H1 (cell line): ENCODE measurements around the gene FRMD4A. TPM values are rescaled to one million over a fixed set of nuclear protein-coding genes. Genes with fewer than 3 reads are reported as not detected.

ENCODE experiments used
- CTCF ChIA-PET: fragments of 300-600 bp; sonication (Branson Sonifier 250); formaldehyde crosslinking; loops from one replicate; lab custom pipeline; 2021; ENCODE audit not compliant: partially characterized antibody; lab: Charles Lee
- POLR2A ChIA-PET: fragments of 300-600 bp; sonication (Branson Sonifier 250); formaldehyde crosslinking; loops from one replicate; lab custom pipeline; 2021; ENCODE audit warnings: inconsistent platforms; ENCODE audit not compliant: partially characterized antibody; lab: Charles Lee
- DNase-seq, 2 experiments: peaks; one replicate each; pipeline versions ENCODE4 v3.0.0 to v3.0.0-alpha.2; 2010 to 2022; ENCODE audit warnings: low spot score in 2 of 2, low read depth in 1 of 2, mixed read lengths in 1 of 2
- FAIRE-seq: peaks from 2 replicates; lab custom pipeline; 2011; peaks lifted over from hg19 to GRCh38; lab: Jason Lieb, UNC
- H2AFZ ChIP-seq: 2 replicates; pipeline ENCODE4 v1.8.1; 2012; ENCODE audit warnings: low read length, inconsistent platforms
- H2AK5ac ChIP-seq: 2 replicates; pipeline ENCODE4 v1.6.1; 2013; ENCODE audit warnings: low read depth, low read length
- H2BK120ac ChIP-seq: replicated peaks from 2 replicates; pipeline ENCODE3; 2013; ENCODE audit warnings: low read depth, low read length, inconsistent platforms
- H2BK12ac ChIP-seq: 2 replicates; pipeline ENCODE4 v1.6.1; 2013; ENCODE audit warnings: low read depth, low read length
- H2BK15ac ChIP-seq: 2 replicates; pipeline ENCODE4 v1.6.1; 2013; ENCODE audit warnings: low read length
- H2BK20ac ChIP-seq: 2 replicates; pipeline ENCODE4 v1.6.1; 2013; ENCODE audit warnings: low read length
- H2BK5ac ChIP-seq: 2 replicates; pipeline ENCODE4 v1.6.1; 2013; ENCODE audit warnings: low read depth, low read length
- H3K14ac ChIP-seq: 2 replicates; pipeline ENCODE4 v1.6.1; 2013; ENCODE audit warnings: inconsistent platforms; ENCODE audit not compliant: insufficient read length
- H3K18ac ChIP-seq: 2 replicates; pipeline ENCODE4 v1.6.1; 2013; ENCODE audit warnings: low read length; ENCODE audit errors: extremely low read depth
- H3K23ac ChIP-seq: 2 replicates; pipeline ENCODE4 v1.6.1; 2013; ENCODE audit warnings: inconsistent platforms; ENCODE audit not compliant: insufficient read length
- H3K23me2 ChIP-seq: 2 replicates; pipeline ENCODE4 v1.6.1; 2013; ENCODE audit warnings: low read depth, low read length
- H3K27ac ChIP-seq: 2 replicates; pipeline ENCODE4 v1.6.1; 2011; ENCODE audit warnings: low read depth, low read length, inconsistent platforms
- H3K27me3 ChIP-seq, 4 experiments: replicated peaks in 1 of 4; 1 replicate in 1 of 4; 2 replicates in 3 of 4; pipeline versions ENCODE4 v1.6.1 to v1.8.1; 2011 to 2013; ENCODE audit warnings: low read length in 3 of 4, mild to moderate bottlenecking in 3 of 4, inconsistent platforms in 2 of 4, mixed read lengths in 2 of 4, moderate library complexity in 1 of 4; ENCODE audit not compliant: control insufficient read depth in 3 of 4, insufficient read depth in 3 of 4; ENCODE audit errors: extremely low read depth in 1 of 4
- H3K36me3 ChIP-seq, 4 experiments: 2 replicates each; pipeline versions ENCODE4 v1.6.1 to v1.8.1; 2011 to 2013; ENCODE audit warnings: mild to moderate bottlenecking in 4 of 4, low read length in 3 of 4, moderate library complexity in 2 of 4, control low read depth in 1 of 4, inconsistent platforms in 1 of 4; ENCODE audit not compliant: insufficient read depth in 4 of 4, control insufficient read depth in 2 of 4
- H3K4ac ChIP-seq: replicated peaks from 2 replicates; pipeline ENCODE3; 2013; ENCODE audit warnings: low read length, low read depth, mixed read lengths, inconsistent platforms; ENCODE audit not compliant: insufficient read length
- H3K4me1 ChIP-seq, 4 experiments: replicated peaks in 1 of 4; 1 replicate in 1 of 4; 2 replicates in 3 of 4; pipeline versions ENCODE4 v1.6.1 to v1.8.1; 2011 to 2013; ENCODE audit warnings: low read length in 3 of 4, inconsistent platforms in 2 of 4, mixed read lengths in 1 of 4; ENCODE audit not compliant: insufficient read depth in 4 of 4, control insufficient read depth in 3 of 4
- H3K4me2 ChIP-seq, 2 experiments: 2 replicates each; pipeline versions ENCODE4 v1.6.1 to v1.8.1; 2011 to 2013; ENCODE audit warnings: low read depth in 2 of 2, low read length in 2 of 2, control low read depth in 1 of 2, inconsistent platforms in 1 of 2, mild to moderate bottlenecking in 1 of 2; ENCODE audit not compliant: insufficient read depth in 1 of 2
- H3K4me3 ChIP-seq, 4 experiments: fragments of 200-600, 300-600 bp in 1 of 4; sonication (generic), shearing (Covaris generic), sonication (Bioruptor Twin) in 1 of 4; 2 replicates each; pipeline versions ENCODE4 v1.5.1 to v1.8.1; 2011 to 2016; ENCODE audit warnings: low read length in 4 of 4, low read depth in 3 of 4, control low read depth in 2 of 4, inconsistent platforms in 2 of 4, mild to moderate bottlenecking in 2 of 4, mixed read lengths in 1 of 4, moderate library complexity in 1 of 4; ENCODE audit not compliant: insufficient read depth in 2 of 4; ENCODE audit errors: extremely low read depth in 1 of 4
- H3K56ac ChIP-seq: replicated peaks from 2 replicates; pipeline ENCODE3; 2013; ENCODE audit warnings: low read depth, mild to moderate bottlenecking, mixed read lengths, low read length, inconsistent platforms; ENCODE audit not compliant: insufficient read length
- H3K79me1 ChIP-seq: 2 replicates; pipeline ENCODE4 v1.6.1; 2013; ENCODE audit warnings: low read depth, low read length, control low read depth
- H3K79me2 ChIP-seq, 2 experiments: 2 replicates each; pipeline versions ENCODE4 v1.6.1 to v1.8.1; 2012 to 2013; ENCODE audit warnings: low read length in 2 of 2, mild to moderate bottlenecking in 2 of 2, inconsistent platforms in 1 of 2; ENCODE audit not compliant: insufficient read depth in 2 of 2, control insufficient read depth in 1 of 2
- H3K9ac ChIP-seq, 4 experiments: replicated peaks in 1 of 4; 1 replicate in 1 of 4; 2 replicates in 3 of 4; pipeline versions ENCODE4 v1.6.1 to v1.8.1; 2011 to 2013; ENCODE audit warnings: low read depth in 3 of 4, low read length in 3 of 4, control low read depth in 2 of 4, mild to moderate bottlenecking in 2 of 4, moderate library complexity in 2 of 4, inconsistent platforms in 1 of 4; ENCODE audit errors: extremely low read depth in 1 of 4
- H3K9me3 ChIP-seq, 2 experiments: 2 replicates each; pipeline versions ENCODE4 v1.6.1 to v1.8.1; 2012 to 2013; ENCODE audit warnings: mild to moderate bottlenecking in 2 of 2, moderate library complexity in 2 of 2, control low read depth in 1 of 2, inconsistent platforms in 1 of 2, low read depth in 1 of 2, low read length in 1 of 2, mixed read lengths in 1 of 2; ENCODE audit not compliant: insufficient read depth in 2 of 2
- H4K20me1 ChIP-seq, 2 experiments: replicated peaks in 1 of 2; 2 replicates each; pipeline versions ENCODE3 to v1.8.1; 2011 to 2013; ENCODE audit warnings: inconsistent platforms in 2 of 2, low read length in 2 of 2, mild to moderate bottlenecking in 1 of 2; ENCODE audit not compliant: insufficient read depth in 2 of 2, control insufficient read depth in 1 of 2
- H4K5ac ChIP-seq: 2 replicates; pipeline ENCODE4 v1.6.1; 2013; ENCODE audit warnings: low read length, low read depth, mixed read lengths, inconsistent platforms; ENCODE audit not compliant: insufficient read length
- H4K8ac ChIP-seq: 2 replicates; pipeline ENCODE4 v1.8.0; 2013; ENCODE audit warnings: mild to moderate bottlenecking, moderate library complexity, low read length, inconsistent platforms; ENCODE audit not compliant: insufficient read depth; ENCODE audit errors: extremely low read depth
- H4K91ac ChIP-seq: replicated peaks from 2 replicates; pipeline ENCODE3; 2013; ENCODE audit warnings: low read length, mixed read lengths, inconsistent platforms; ENCODE audit not compliant: insufficient read length
- CTBP2 ChIP-seq: IDR thresholded peaks from 2 replicates; pipeline ENCODE4 v1.7.0; 2011; ENCODE audit warnings: borderline replicate concordance, mild to moderate bottlenecking, moderate library complexity, mixed read lengths, low read length; ENCODE audit not compliant: insufficient read depth, insufficient read length
- EP300 ChIP-seq, 2 experiments: IDR thresholded peaks; 1 replicate in 1 of 2; 2 replicates in 1 of 2; pipeline ENCODE4 v1.6.1; 2011 to 2012; ENCODE audit warnings: low read depth in 2 of 2, low read length in 2 of 2, mild to moderate bottlenecking in 2 of 2, borderline replicate concordance in 1 of 2, inconsistent platforms in 1 of 2, moderate library complexity in 1 of 2
- HDAC6 ChIP-seq: IDR thresholded peaks from one replicate; pipeline ENCODE4 v1.7.1; 2012; ENCODE audit warnings: low read depth, mild to moderate bottlenecking, inconsistent platforms, low read length, moderate library complexity
- KDM4A ChIP-seq: IDR thresholded peaks from one replicate; pipeline ENCODE4 v1.7.1; 2012; ENCODE audit warnings: low read depth, mild to moderate bottlenecking, moderate library complexity, low read length, inconsistent platforms; ENCODE audit not compliant: severe bottlenecking
- NANOG ChIP-seq: IDR thresholded peaks from 2 replicates; pipeline ENCODE4 v1.6.1; 2011; ENCODE audit warnings: low read length, low read depth, mild to moderate bottlenecking, inconsistent platforms; ENCODE audit not compliant: insufficient read depth, poor library complexity, severe bottlenecking
- POU5F1 ChIP-seq: IDR thresholded peaks from 2 replicates; pipeline ENCODE4 v1.6.1; 2011; ENCODE audit warnings: low read depth, mild to moderate bottlenecking, low read length, moderate library complexity
- SIX5 ChIP-seq: IDR thresholded peaks from 2 replicates; pipeline ENCODE4 v1.6.1; 2011; ENCODE audit warnings: mild to moderate bottlenecking, low read depth, low read length
- SUZ12 ChIP-seq: fragments of 200-600 bp; sonication (generic); IDR thresholded peaks from 2 replicates; pipeline ENCODE4 v1.6.1; 2012; ENCODE audit warnings: mild to moderate bottlenecking, inconsistent platforms, low read length, moderate library complexity, mixed read lengths
- ZNF274 ChIP-seq: IDR thresholded peaks from 2 replicates; pipeline ENCODE4 v1.7.0; 2012; ENCODE audit warnings: low read length, borderline replicate concordance; ENCODE audit errors: extremely low read depth
- WGBS, 2 experiments: shearing (Covaris generic) in 1 of 2; methylation state at CpG; one replicate each; pipeline versions ENCODE4 v1.1.6 to v1.1.7; 2013 to 2015; ENCODE audit warnings: low lambda C conversion rate in 2 of 2, mixed read lengths in 2 of 2, inconsistent platforms in 1 of 2, low coverage in 1 of 2, missing lambda C conversion rate in 1 of 2; ENCODE audit not compliant: insufficient replicate concordance in 2 of 2, insufficient coverage in 1 of 2, insufficient read length in 1 of 2; ENCODE audit errors: extremely low coverage in 1 of 2, missing lambda C conversion rate in 1 of 2; 5-methylcytosine and 5-hydroxymethylcytosine counted together
- polyA plus RNA-seq, 7 experiments: library from polyadenylated mRNA; depleted of rRNA in 3 of 7; stranded (reverse) in 5 of 7; unstranded in 2 of 7; fragments of >200 nt in 5 of 7; fragments of 200-250 nt in 2 of 7; gene quantifications; 1 replicate in 5 of 7; 2 replicates in 1 of 7; 4 replicates in 1 of 7; pipeline versions ENCODE4 v1.2.1 to v1.2.3, GENCODE V29; 2011 to 2013; ENCODE audit warnings: missing spikeins in 2 of 7, mixed read lengths in 2 of 7
- total RNA-seq: library from RNA; stranded (reverse); fragmentation: NEBNext Ultra II Directional; extraction: Animal tissue kit (Norgen Biotek cat#: 25700); gene quantifications from 2 replicates; pipeline ENCODE4 v1.2.1, GENCODE V29; 2021
- TF ChIP-seq, protein P1 (sequence below): IDR thresholded peaks from 2 replicates; pipeline ENCODE4 v1.6.1; 2012; ENCODE audit warnings: low read length, inconsistent platforms

Gene FRMD4A
- total and polyA plus RNA-seq, 2 of the 8 experiments (the other 6 are each of a cell fraction or from before 2014, with no cell fraction given), result 38.6 to 39.6 TPM

DNA sequence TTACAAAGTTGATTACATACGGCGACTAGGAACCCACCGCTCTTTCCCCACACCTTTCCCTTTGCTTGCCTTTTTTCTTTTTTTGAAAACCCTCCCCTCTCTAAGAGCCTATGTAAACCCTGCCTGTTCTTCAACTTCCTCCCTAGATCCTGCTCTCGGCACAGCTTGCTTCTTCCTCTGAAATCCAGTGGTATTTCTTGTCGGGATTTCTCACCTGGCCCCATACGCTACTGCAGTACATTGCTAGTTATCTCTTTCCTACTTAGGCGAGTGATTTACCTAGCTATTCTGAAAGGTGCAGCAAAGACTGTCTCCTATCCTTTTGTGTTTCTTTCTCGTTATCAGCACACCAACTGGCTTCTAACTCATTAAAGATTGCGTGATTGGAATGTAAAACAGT, 372.9 kb downstream of the FRMD4A start:
- Histone ChIP-seq H3K18ac (peak overlapping the region; percentile 79; the same call in 1 of the 2 replicates), H2BK120ac (no peak overlapping the region), H2AFZ (0 out of 2 replicates have a peak overlapping the region, but pooled peaks have one; percentile 24), H3K4me1 (peaks cover 0 to 8% (median 4%) of the 10 kb centered on the region in 4 experiments; a peak in 4 of 7 replicates), H3K9ac (0 out of 7 replicates have a peak overlapping the region, but pooled peaks of 1 of the 4 experiments have one; percentile 10), H4K20me1 (no peaks in the 10 kb centered on the region), H3K56ac (no peak overlapping the region), H4K8ac (no peak overlapping the region), H3K27ac (no peak overlapping the region), H3K4me2 (no peak overlapping the region), H3K36me3 (no peaks in the 10 kb centered on the region), H2AK5ac (no peak overlapping the region), H4K5ac (no peak overlapping the region), H3K4ac (no peak overlapping the region), H2BK12ac (no peak overlapping the region), H3K4me3 (no peak overlapping the region), H3K79me1 (no peaks in the 10 kb centered on the region), H3K23me2 (0 out of 2 replicates have a peak, but pooled peaks cover 3% of the 10 kb centered on the region), H3K79me2 (no peaks in the 10 kb centered on the region), H3K23ac (no peak overlapping the region), H2BK5ac (no peak overlapping the region), H3K9me3 (no peaks in the 10 kb centered on the region), H3K27me3 (no peaks in the 10 kb centered on the region), H4K91ac (no peak overlapping the region), H2BK15ac (no peak overlapping the region), H2BK20ac (no peak overlapping the region), H3K14ac (no peak overlapping the region)
- ChIA-PET CTCF (interaction anchor here (0.7 to 1.4 kb wide), 2 partner anchors 72 to 86 kb away, joined by 3 read pairs; no protein-coding TSS in a partner anchor), POLR2A (interaction anchor here (0.6 to 0.8 kb wide), 2 partner anchors 63 to 77 kb away, joined by 3 to 4 read pairs; no protein-coding TSS in a partner anchor)
- FAIRE-seq (no peak), DNase-seq (no peak)
- 85% methylated on average over 9 of the region's 9 CpGs; no CpG with 5 or more reads in 1 of the 2 experiments for WGBS, 2 experiments
- no peak for TF ChIP-seq HDAC6
- no peak for TF ChIP-seq SUZ12
- TF ChIP-seq KDM4A, result no peak
- TF ChIP-seq, protein P1, sequence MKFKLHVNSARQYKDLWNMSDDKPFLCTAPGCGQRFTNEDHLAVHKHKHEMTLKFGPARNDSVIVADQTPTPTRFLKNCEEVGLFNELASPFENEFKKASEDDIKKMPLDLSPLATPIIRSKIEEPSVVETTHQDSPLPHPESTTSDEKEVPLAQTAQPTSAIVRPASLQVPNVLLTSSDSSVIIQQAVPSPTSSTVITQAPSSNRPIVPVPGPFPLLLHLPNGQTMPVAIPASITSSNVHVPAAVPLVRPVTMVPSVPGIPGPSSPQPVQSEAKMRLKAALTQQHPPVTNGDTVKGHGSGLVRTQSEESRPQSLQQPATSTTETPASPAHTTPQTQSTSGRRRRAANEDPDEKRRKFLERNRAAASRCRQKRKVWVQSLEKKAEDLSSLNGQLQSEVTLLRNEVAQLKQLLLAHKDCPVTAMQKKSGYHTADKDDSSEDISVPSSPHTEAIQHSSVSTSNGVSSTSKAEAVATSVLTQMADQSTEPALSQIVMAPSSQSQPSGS, result no peak
- TF ChIP-seq CTBP2, result no peak
- no peak for TF ChIP-seq NANOG
- no peak for TF ChIP-seq ZNF274
- TF ChIP-seq POU5F1, result no peak
- TF ChIP-seq EP300 (IDR thresholded peaks at IDR 0.05; ENCODE audit: borderline replicate concordance in 1 of 2, low read depth in 2 of 2, low read length in 2 of 2), result no peak
- TF ChIP-seq SIX5, result no peak
